ENCODE results near the gene VEGFC.

The VEGFC gene

DNA sequence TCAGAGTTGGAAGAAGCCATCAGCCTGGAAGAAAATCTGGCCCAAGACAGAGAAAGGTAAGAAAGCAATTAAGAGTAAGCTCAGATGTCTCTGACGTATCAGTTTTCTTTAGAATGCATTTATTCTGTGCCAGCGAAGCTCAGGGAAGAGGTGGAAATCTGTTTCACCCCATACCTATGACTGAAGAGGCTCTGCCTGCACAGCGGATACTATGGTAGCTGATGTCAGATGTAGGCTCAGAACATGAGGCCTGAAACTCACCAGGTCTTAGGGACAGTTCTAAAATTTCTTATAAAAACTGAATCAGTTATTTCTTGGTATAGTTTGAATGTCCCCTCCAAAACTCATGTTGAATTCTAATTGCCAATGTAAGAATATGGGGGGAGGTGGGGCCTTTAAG is 30.9 kb downstream of the VEGFC start:
- Histone ChIP-seq H3K79me2 (ENCODE audit: insufficient read depth, low read length) (no peaks in the 10 kb centered on the region), H3K4me2 (ENCODE audit: low read length) (no peak overlapping the region), H3K9me3 (ENCODE audit: low read length) (no peaks in the 10 kb centered on the region), H3K4me3 (ENCODE audit: low read depth, low read length, poor library complexity, severe bottlenecking) (no peak overlapping the region), H3K27ac (ENCODE audit: low read depth, low read length, poor library complexity, severe bottlenecking) (no peak overlapping the region), H3K9me2 (ENCODE audit: low read depth, low read length) (no peaks in the 10 kb centered on the region), H2AFZ (ENCODE audit: low read length) (no peak overlapping the region), H3K9ac (ENCODE audit: low read length) (no peak overlapping the region), H3K27me3 (ENCODE audit: insufficient read depth, low read length) (no peaks in the 10 kb centered on the region), H3F3A (ENCODE audit: insufficient read depth, low read length) (no peaks in the 10 kb centered on the region), H3K4me1 (ENCODE audit: insufficient read depth, low read length, severe bottlenecking) (no peaks in the 10 kb centered on the region), H4K20me1 (ENCODE audit: insufficient read depth, low read length) (no peaks in the 10 kb centered on the region), H3K36me3 (ENCODE audit: insufficient read depth, low read length) (no peaks in the 10 kb centered on the region)
- TF ChIP-seq, protein P1, sequence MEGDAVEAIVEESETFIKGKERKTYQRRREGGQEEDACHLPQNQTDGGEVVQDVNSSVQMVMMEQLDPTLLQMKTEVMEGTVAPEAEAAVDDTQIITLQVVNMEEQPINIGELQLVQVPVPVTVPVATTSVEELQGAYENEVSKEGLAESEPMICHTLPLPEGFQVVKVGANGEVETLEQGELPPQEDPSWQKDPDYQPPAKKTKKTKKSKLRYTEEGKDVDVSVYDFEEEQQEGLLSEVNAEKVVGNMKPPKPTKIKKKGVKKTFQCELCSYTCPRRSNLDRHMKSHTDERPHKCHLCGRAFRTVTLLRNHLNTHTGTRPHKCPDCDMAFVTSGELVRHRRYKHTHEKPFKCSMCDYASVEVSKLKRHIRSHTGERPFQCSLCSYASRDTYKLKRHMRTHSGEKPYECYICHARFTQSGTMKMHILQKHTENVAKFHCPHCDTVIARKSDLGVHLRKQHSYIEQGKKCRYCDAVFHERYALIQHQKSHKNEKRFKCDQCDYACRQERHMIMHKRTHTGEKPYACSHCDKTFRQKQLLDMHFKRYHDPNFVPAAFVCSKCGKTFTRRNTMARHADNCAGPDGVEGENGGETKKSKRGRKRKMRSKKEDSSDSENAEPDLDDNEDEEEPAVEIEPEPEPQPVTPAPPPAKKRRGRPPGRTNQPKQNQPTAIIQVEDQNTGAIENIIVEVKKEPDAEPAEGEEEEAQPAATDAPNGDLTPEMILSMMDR (IDR thresholded peaks at IDR 0.05; ENCODE audit: low read length) = no peak
- no peak for TF ChIP-seq EZH2 (IDR thresholded peaks at IDR 0.05; ENCODE audit: borderline replicate concordance, low read length)

DNA sequence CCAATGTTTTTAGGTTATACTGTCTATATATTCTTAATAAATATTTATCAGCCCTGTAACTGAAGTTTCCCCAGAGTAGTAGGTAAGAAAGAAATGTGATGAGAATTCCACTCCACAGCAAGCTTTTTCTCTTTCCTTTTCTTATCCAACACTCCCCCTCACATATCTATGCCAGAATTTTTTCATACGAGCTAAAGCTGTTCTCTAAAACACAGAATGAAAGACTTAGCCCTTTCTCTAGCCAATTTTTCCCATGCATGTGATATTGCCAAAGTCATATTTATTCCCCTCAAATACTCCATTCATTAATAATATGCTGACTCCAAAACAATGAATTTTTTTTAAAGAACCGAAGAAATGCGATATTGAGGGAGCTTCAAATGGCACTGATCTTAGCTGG is 32.3 kb downstream of the VEGFC start:
- no peak overlapping the region for H3K4me3 ChIP-seq (ENCODE audit: low read depth, low read length, poor library complexity, severe bottlenecking)
- no peak overlapping the region for H3K4me2 ChIP-seq (ENCODE audit: low read length)
- H3K9ac ChIP-seq (ENCODE audit: low read length) = no peak overlapping the region
- no peaks in the 10 kb centered on the region for H3K9me3 ChIP-seq (ENCODE audit: low read length)
- no peaks in the 10 kb centered on the region for H4K20me1 ChIP-seq (ENCODE audit: insufficient read depth, low read length)
- H3F3A ChIP-seq (ENCODE audit: insufficient read depth, low read length) = no peaks in the 10 kb centered on the region
- TF ChIP-seq, protein P1 (IDR thresholded peaks at IDR 0.05; ENCODE audit: low read length) = no peak
- TF ChIP-seq EZH2 (IDR thresholded peaks at IDR 0.05; ENCODE audit: borderline replicate concordance, low read length) = no peak
- no peaks in the 10 kb centered on the region for H3K79me2 ChIP-seq (ENCODE audit: insufficient read depth, low read length)
- H2AFZ ChIP-seq (ENCODE audit: low read length) = no peak overlapping the region
- no peak overlapping the region for H3K27ac ChIP-seq (ENCODE audit: low read depth, low read length, poor library complexity, severe bottlenecking)
- H3K27me3 ChIP-seq (ENCODE audit: insufficient read depth, low read length) = no peaks in the 10 kb centered on the region
- no peaks in the 10 kb centered on the region for H3K36me3 ChIP-seq (ENCODE audit: insufficient read depth, low read length)
- H3K4me1 ChIP-seq (ENCODE audit: insufficient read depth, low read length, severe bottlenecking) = no peaks in the 10 kb centered on the region
- H3K9me2 ChIP-seq (ENCODE audit: low read depth, low read length) = no peaks in the 10 kb centered on the region

DNA sequence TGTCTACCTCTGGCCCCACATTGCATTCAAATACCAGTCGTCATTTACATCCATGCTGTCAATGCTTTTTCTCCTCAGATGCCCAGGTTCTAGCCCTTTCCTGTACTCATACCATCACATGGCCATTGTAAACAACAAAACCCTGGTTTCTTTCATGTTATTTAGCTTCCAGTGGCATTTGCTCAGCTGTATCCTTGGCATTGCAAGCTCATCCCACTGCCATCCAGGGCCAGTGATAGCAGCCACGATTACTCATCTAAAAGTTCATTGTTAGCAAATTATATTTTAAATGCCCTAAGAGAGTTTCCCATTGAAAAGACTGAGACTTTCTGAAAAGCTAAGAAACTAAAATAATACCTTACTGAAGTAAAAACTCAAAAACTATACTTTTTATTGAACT is 34.0 kb downstream of the VEGFC start:
- Histone ChIP-seq H3K4me3 (ENCODE audit: low read depth, low read length, poor library complexity, severe bottlenecking) (no peak overlapping the region), H3K9me3 (ENCODE audit: low read length) (no peaks in the 10 kb centered on the region), H3K27ac (ENCODE audit: low read depth, low read length, poor library complexity, severe bottlenecking) (no peak overlapping the region), H3K4me1 (ENCODE audit: insufficient read depth, low read length, severe bottlenecking) (no peaks in the 10 kb centered on the region), H3K27me3 (ENCODE audit: insufficient read depth, low read length) (no peaks in the 10 kb centered on the region), H3K4me2 (ENCODE audit: low read length) (no peak overlapping the region), H4K20me1 (ENCODE audit: insufficient read depth, low read length) (no peaks in the 10 kb centered on the region), H3K9ac (ENCODE audit: low read length) (no peak overlapping the region), H3K36me3 (ENCODE audit: insufficient read depth, low read length) (no peaks in the 10 kb centered on the region), H3F3A (ENCODE audit: insufficient read depth, low read length) (no peaks in the 10 kb centered on the region), H2AFZ (ENCODE audit: low read length) (no peak overlapping the region), H3K79me2 (ENCODE audit: insufficient read depth, low read length) (no peaks in the 10 kb centered on the region), H3K9me2 (ENCODE audit: low read depth, low read length) (no peaks in the 10 kb centered on the region)
- TF ChIP-seq, protein P1 (IDR thresholded peaks at IDR 0.05; ENCODE audit: low read length) = no peak
- no peak for TF ChIP-seq EZH2 (IDR thresholded peaks at IDR 0.05; ENCODE audit: borderline replicate concordance, low read length)

Data from OCI-LY1 (cell line).